Measurements from ENCODE around the gene RAVER1.

Gene RAVER1

GRCh38 chr19:10270180-10270615 lies 63.1 kb downstream of the RAVER1 start:
- H3K27me3 ChIP-seq (ENCODE audit: control insufficient read depth, insufficient read depth, low read length): peaks cover 41% of the 10 kb centered on the region
- no peak overlapping the region for H3K9ac ChIP-seq (ENCODE audit: low read length)
- no peaks in the 10 kb centered on the region for H3K9me3 ChIP-seq (ENCODE audit: control insufficient read depth, low read depth, low read length)
- peak overlapping the region; percentile 49 for H3K4me3 ChIP-seq (ENCODE audit: low read length)
- H3K36me3 ChIP-seq (ENCODE audit: control insufficient read depth, low read depth, low read length): no peaks in the 10 kb centered on the region
- peaks cover 2% of the 10 kb centered on the region for H3K4me1 ChIP-seq (ENCODE audit: control insufficient read depth, low read depth, low read length)
- no peak overlapping the region for H3K27ac ChIP-seq (ENCODE audit: low read length)

- H3K27ac ChIP-seq (ENCODE audit: low read length): no peak overlapping the region
- peaks cover 41% of the 10 kb centered on the region for H3K27me3 ChIP-seq (ENCODE audit: control insufficient read depth, insufficient read depth, low read length)
- H3K9me3 ChIP-seq (ENCODE audit: control insufficient read depth, low read depth, low read length): no peaks in the 10 kb centered on the region
- H3K4me1 ChIP-seq (ENCODE audit: control insufficient read depth, low read depth, low read length): peaks cover 2% of the 10 kb centered on the region
- H3K9ac ChIP-seq (ENCODE audit: low read length): no peak overlapping the region
- peak overlapping the region; percentile 39 for H3K4me3 ChIP-seq (ENCODE audit: low read length)
- no peaks in the 10 kb centered on the region for H3K36me3 ChIP-seq (ENCODE audit: control insufficient read depth, low read depth, low read length)
Measured at GRCh38 chr19:10269333-10270179, 63.8 kb downstream of the RAVER1 start.

GRCh38 chr19:10268071-10268470 lies 65.3 kb downstream of the RAVER1 start:
- H3K4me1 ChIP-seq (ENCODE audit: control insufficient read depth, low read depth, low read length): peaks cover 2% of the 10 kb centered on the region
- H3K9ac ChIP-seq (ENCODE audit: low read length): no peak overlapping the region
- H3K27ac ChIP-seq (ENCODE audit: low read length): no peak overlapping the region
- no peaks in the 10 kb centered on the region for H3K9me3 ChIP-seq (ENCODE audit: control insufficient read depth, low read depth, low read length)
- no peaks in the 10 kb centered on the region for H3K36me3 ChIP-seq (ENCODE audit: control insufficient read depth, low read depth, low read length)
- peaks cover 41% of the 10 kb centered on the region for H3K27me3 ChIP-seq (ENCODE audit: control insufficient read depth, insufficient read depth, low read length)
- H3K4me3 ChIP-seq (ENCODE audit: low read length): no peak overlapping the region

GRCh38 chr19:10266706-10267105 lies 66.6 kb downstream of the RAVER1 start:
- Histone ChIP-seq H3K9me3 (ENCODE audit: control insufficient read depth, low read depth, low read length) (no peaks in the 10 kb centered on the region), H3K27me3 (ENCODE audit: control insufficient read depth, insufficient read depth, low read length) (peaks cover 29% of the 10 kb centered on the region), H3K36me3 (ENCODE audit: control insufficient read depth, low read depth, low read length) (no peaks in the 10 kb centered on the region), H3K4me3 (ENCODE audit: low read length) (no peak overlapping the region), H3K27ac (ENCODE audit: low read length) (no peak overlapping the region), H3K9ac (ENCODE audit: low read length) (no peak overlapping the region), H3K4me1 (ENCODE audit: control insufficient read depth, low read depth, low read length) (peaks cover 2% of the 10 kb centered on the region)
